ENCODE results near the gene SGMS1.
"Not testable (repeated sequence)": the region's sequence is repeated elsewhere in the genome, so short reads cannot be mapped to it uniquely, and the experiment has no call there.

The SGMS1 gene

DNA sequence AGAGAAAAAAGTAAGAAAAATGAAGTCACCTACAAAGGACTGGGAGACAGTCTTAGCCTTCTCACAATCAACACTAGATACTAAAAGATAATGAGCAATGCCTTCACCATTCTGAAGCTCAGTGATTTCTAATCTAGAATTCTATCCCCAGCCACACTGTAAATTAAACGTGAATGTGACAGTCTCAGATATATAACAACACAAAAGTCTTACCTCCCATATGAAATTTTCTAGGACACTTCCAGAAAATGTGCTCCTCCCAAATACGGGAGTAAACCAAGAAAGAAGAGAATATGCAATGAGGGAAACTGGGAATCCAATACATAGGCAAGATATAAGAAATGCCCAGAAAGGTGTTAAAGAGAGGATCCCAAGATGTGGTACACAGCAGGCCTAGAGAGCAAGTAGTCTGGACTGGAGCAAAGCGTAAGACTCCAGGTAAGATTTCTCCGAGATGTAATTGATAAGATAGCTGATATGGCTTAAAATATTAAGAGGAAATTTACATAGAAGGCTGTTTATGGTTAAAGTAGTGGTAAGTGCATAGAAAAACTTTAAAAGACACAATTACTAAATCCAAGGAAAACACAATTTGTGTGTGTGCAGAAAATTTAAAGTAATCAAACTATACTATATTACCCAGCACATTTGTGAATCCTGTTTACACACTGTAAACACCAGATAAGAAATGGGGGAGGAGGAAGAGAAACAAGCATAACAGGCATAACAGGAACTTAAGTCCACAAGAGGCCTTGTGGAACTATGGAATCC lies 44.1 kb downstream of the SGMS1 start:
- DNase-seq = no peak

- DNase-seq = no peak
Observed at GRCh38 chr10:50578949-50579348, 44.8 kb downstream of the SGMS1 start.

GRCh38 chr10:50577681-50578350 lies 45.9 kb downstream of the SGMS1 start:
- DNase-seq = peak in 1 of 5 donors; percentile 6

DNA sequence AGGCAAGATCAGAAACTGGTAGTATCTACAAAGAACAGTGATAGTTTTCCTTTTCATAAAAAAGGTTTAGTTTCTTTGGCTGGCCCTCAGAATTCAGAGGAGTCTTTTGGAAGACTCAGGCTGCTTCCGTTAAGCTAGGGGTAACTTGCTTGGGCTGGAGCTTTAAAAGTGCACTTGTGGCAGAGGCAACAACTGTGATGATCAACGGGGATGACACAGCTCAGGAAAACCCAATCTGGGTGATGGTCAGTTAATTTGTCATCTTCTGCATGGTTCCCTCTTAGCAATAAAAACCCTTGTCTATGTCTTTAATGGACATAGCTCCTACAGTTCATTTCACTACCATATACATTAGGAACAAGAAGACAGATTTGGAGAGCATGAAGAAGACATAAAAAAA lies 46.7 kb downstream of the SGMS1 start:
- DNase-seq = no peak

DNA sequence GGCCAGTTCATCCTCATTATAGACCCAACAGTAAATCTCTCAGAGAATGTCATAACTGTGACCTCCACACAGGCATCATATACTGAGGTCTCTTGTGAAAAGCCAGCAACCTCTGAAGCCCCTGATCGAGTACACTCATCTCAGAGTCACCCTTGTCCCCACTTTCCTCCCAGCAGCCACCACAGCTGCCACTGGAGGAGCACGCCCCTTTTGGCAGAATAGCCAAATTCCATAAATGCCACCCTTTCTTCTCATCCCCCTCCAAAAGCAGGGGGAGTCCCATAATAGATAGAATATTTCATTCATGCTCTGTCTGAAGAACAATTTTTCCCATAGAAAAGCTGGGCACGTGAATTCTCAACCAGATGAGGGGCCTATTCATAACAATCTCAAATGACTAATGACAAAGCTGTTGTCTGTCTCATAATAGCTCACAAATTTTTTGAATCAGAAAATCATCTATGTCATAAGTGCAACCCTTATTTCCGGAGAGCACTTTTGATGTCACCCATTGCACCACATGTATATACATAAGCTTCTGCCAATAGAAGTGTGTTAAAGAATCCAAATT lies 47.4 kb downstream of the SGMS1 start:
- no peak for DNase-seq

DNA sequence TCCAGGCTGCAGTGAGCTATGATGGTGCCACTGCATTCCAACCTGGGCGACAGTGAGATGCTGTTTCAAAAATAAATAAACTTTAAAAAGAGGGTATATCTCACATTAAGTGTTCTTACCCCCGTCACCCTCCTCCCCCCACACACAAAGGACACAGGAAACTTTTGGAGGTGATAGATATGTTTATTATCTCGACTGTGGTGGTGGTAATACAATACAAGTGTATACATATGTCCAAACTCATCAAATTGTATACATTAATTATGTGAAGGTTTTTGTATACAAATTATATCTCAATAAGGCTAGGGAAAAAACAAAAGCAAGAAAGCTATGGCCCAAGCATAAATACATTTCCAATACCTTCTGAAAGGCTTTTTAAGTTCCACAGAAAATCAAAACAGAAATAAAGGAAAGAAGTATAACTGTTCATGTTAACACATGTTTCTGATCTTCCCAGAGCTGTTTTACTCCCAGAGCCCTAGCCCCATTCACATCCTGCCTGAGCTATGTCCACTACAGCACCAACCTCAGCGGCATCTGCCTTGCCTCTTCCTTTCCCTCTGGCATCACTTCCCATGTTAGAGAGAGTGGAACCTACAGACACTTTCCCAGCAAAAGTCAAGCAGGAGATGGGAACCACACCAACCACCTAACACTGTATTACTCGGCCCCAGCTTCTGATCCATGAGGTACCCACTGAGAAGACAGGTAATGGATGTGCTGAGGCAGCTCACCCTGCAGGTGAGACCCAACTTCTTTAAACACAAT lies 48.1 kb downstream of the SGMS1 start:
- no peak for DNase-seq

- no peak for DNase-seq
Observed at GRCh38 chr10:50574931-50575330, 48.8 kb downstream of the SGMS1 start.

GRCh38 chr10:50574305-50574704 lies 49.5 kb downstream of the SGMS1 start:
- no peak for DNase-seq

GRCh38 chr10:50572017-50572491 lies 51.7 kb downstream of the SGMS1 start:
- DNase-seq = no peak

DNA sequence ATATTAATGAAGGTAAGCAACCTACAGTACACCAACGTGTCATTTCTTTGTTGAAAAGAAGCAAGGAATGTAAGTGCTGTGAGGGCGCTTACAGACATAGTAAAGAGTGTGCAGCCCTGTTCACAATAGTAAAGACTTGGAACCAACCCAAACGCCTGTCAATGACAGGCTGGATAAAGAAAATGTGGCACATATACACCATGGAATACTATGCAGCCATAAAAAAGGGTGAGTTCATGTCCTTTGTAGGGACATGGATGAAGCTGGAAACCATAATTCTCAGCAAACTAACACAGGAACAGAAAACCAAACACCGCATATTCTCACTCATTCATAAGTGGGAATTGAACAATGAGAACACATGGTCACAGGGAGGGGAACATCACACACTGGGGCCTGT lies 55.0 kb downstream of the SGMS1 start:
- DNase-seq = not testable (repeated sequence)

GRCh38 chr10:50567384-50567783 lies 56.4 kb downstream of the SGMS1 start:
- no peak for DNase-seq

GRCh38 chr10:50566150-50566549 lies 57.6 kb downstream of the SGMS1 start:
- DNase-seq = no peak

GRCh38 chr10:50565301-50566083 lies 58.3 kb downstream of the SGMS1 start:
- DNase-seq = no peak

GRCh38 chr10:50563906-50564305 lies 59.9 kb downstream of the SGMS1 start:
- DNase-seq = no peak

GRCh38 chr10:50561816-50562215 lies 61.9 kb downstream of the SGMS1 start:
- no peak for DNase-seq

DNA sequence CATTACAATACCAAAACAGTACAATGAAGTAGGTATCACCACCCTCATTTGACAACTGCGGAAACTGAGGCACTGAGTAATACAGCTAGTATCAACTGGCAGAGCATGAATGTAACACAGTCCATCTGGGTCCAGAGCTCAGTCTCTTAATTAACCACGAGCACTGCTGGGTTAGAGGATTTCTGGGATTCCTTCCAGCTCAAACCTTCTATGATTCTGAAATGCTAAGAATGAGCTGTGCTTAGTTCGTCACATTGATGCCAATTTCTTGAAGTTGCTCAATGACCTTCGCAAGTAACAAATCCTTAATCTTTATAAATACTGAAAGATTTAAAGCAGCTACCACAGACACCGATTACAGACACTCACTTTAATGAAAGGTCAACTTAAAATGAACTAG lies 62.5 kb downstream of the SGMS1 start:
- DNase-seq = no peak

GRCh38 chr10:50560370-50560769 lies 63.4 kb downstream of the SGMS1 start:
- no peak for DNase-seq

- DNase-seq = no peak
Observed at GRCh38 chr10:50558371-50558770, 65.4 kb downstream of the SGMS1 start.

DNA sequence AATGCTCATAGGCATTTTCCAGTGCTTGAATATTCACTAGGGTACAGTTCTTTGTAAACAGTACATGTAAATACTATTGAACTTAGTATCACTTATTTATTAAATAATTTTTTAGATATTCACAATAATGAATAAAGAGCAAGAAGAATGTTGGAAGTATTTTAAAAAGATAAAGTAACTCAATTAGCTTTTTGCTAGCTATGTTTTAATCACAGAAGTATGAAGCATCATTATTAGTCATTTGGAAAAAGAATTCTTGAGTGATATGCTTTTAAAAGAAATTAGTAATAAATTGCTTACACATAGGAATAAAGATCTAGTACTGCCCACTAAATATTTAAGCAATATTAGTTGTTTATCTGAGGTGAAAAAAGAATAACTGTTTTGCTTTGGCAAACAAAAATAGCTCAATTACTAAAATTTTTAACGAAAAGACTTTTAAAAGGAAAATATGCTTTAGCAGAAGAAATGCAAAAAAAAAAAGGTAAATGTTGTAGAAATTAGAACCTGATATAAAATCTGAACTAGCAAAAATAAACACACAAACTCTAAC lies 66.5 kb downstream of the SGMS1 start:
- no peak for DNase-seq

GRCh38 chr10:50556237-50557120 lies 67.3 kb downstream of the SGMS1 start:
- no peak for DNase-seq

GRCh38 chr10:50554995-50555568 lies 68.7 kb downstream of the SGMS1 start:
- DNase-seq = no peak
